RWPE2 (cell line): ENCODE data around the gene SEMA4C.

Experiments
- ATAC-seq: fragments of 200-7000 bp; cut with Tn5 transposase; 3 replicates; pipeline ENCODE4 v1.9.1; 2021; ENCODE audit warnings: low read depth
- DNase-seq: peaks from one replicate; pipeline ENCODE4 v3.0.0-alpha.2; 2020; ENCODE audit warnings: low spot score
- H3K27ac ChIP-seq: fragments of 450-650 bp; 2 replicates; pipeline ENCODE4 v1.5.1; 2017; ENCODE audit warnings: mild to moderate bottlenecking; ENCODE audit not compliant: poor library complexity, severe bottlenecking
- H3K27me3 ChIP-seq: fragments of 250-450 bp; sonication (Bioruptor Pico); 2 replicates; pipeline ENCODE4 v1.5.1; 2021; ENCODE audit warnings: mild to moderate bottlenecking, moderate library complexity; ENCODE audit not compliant: insufficient read depth, poor library complexity, severe bottlenecking
- H3K36me3 ChIP-seq: fragments of 250-450 bp; sonication (Bioruptor Pico); 2 replicates; pipeline ENCODE4 v1.5.1; 2020; ENCODE audit warnings: low read depth, mild to moderate bottlenecking, moderate library complexity
- H3K4me1 ChIP-seq: fragments of 250-450 bp; sonication (Bioruptor Pico); 2 replicates; pipeline ENCODE4 v1.5.1; 2021; ENCODE audit warnings: mild to moderate bottlenecking, moderate library complexity; ENCODE audit not compliant: insufficient read depth, poor library complexity, severe bottlenecking
- H3K4me3 ChIP-seq: fragments of 250-450 bp; sonication (Bioruptor Pico); 2 replicates; pipeline ENCODE4 v1.5.1; 2021; ENCODE audit warnings: mild to moderate bottlenecking, moderate library complexity; ENCODE audit not compliant: severe bottlenecking
- H3K9me3 ChIP-seq: fragments of 250-450 bp; sonication (Bioruptor Pico); 2 replicates; pipeline ENCODE4 v1.5.1; 2021; ENCODE audit warnings: mild to moderate bottlenecking, moderate library complexity; ENCODE audit not compliant: severe bottlenecking
- TF ChIP-seq, protein P1 (sequence below): fragments of 450-650 bp; IDR thresholded peaks from one replicate; pipeline ENCODE4 v1.5.1; 2017; ENCODE audit warnings: mild to moderate bottlenecking, moderate library complexity; ENCODE audit not compliant: poor library complexity, severe bottlenecking

The SEMA4C gene

DNA sequence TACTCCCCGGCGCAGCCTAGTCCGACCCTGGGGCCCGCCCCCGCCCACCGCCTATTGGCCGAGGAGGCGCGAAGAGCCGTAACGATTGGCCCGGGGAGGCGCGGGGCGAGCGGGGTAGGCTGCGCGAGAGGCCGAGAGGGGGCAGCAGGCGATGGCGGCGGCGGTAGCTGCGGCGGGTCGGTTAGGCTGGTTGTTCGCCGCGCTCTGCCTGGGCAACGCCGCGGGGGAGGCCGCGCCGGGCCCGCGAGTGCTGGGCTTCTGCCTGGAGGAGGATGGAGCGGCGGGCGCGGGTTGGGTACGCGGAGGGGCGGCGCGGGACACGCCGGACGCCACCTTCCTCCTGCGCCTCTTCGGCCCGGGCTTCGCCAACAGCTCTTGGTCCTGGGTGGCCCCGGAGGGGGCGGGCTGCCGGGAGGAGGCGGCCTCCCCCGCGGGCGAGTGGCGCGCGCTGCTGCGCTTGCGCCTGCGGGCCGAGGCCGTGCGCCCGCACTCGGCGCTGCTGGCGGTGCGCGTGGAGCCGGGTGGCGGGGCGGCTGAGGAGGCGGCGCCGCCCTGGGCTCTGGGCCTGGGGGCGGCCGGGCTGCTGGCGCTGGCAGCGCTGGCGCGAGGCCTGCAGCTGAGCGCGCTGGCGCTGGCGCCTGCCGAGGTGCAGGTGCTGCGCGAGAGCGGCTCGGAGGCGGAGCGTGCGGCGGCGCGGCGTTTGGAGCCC, 53.6 kb downstream of the SEMA4C start, which contains the start of gene CNNM3:
Gene CNNM3, plus strand, starts transcription at position 142 of the 709 bp plus-strand sequence. Its CDS starts 10 bp downstream, at position 152.
- peak; percentile 95 for DNase-seq
- Histone ChIP-seq H3K9me3 (no peaks in the 10 kb centered on the region), H3K4me1 (no peaks in the 10 kb centered on the region), H3K27me3 (no peaks in the 10 kb centered on the region), H3K36me3 (no peaks in the 10 kb centered on the region), H3K4me3 (peak within 1 kb of the TSS; percentile 69), H3K27ac (peak within 1 kb of the TSS; percentile 42)
- TF ChIP-seq, protein P1, sequence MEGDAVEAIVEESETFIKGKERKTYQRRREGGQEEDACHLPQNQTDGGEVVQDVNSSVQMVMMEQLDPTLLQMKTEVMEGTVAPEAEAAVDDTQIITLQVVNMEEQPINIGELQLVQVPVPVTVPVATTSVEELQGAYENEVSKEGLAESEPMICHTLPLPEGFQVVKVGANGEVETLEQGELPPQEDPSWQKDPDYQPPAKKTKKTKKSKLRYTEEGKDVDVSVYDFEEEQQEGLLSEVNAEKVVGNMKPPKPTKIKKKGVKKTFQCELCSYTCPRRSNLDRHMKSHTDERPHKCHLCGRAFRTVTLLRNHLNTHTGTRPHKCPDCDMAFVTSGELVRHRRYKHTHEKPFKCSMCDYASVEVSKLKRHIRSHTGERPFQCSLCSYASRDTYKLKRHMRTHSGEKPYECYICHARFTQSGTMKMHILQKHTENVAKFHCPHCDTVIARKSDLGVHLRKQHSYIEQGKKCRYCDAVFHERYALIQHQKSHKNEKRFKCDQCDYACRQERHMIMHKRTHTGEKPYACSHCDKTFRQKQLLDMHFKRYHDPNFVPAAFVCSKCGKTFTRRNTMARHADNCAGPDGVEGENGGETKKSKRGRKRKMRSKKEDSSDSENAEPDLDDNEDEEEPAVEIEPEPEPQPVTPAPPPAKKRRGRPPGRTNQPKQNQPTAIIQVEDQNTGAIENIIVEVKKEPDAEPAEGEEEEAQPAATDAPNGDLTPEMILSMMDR = peak; percentile 42
- peak; percentile 96 for ATAC-seq

DNA sequence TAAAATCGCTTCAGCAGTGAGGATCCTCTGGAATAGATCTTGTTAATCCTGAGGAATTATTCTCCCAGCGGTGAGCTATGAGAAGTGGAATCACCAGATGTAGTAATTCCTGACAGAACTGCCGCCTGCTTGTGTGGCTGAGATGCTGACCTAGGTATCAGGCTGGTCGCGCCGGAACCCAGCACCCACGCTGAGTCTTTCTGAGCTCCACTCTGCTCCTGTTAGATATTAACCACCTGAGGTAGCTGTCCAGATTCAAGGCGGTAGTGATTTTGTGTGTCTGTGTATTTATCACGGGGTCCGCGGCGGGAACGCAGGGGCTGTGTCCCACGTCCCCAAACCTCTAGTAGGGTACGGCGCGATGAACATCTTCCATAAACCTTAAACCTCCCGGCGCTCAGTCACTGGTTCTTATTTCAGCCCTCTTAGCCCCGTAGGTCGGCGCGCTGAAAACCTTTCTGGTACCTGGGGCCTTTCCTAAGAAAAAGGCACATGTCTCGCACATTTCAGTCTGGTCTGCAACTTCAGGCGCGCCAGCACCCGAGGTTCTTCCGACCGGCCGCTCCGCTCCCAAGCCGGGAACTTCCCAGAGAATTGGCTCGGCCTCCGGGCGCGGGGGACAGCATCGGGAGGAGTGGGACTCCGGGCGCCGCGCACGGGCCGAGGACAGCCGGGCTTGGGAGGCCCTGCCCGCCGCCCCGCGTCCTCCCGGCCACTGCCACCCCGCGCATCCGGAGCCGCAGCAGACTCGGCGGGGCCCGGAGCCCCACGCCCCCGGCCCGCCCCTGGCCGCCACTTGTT, 54.4 kb downstream of the SEMA4C start:
- Histone ChIP-seq H3K27me3 (no peaks in the 10 kb centered on the region), H3K27ac (peak overlapping the region; percentile 42)
- no peak for DNase-seq

DNA sequence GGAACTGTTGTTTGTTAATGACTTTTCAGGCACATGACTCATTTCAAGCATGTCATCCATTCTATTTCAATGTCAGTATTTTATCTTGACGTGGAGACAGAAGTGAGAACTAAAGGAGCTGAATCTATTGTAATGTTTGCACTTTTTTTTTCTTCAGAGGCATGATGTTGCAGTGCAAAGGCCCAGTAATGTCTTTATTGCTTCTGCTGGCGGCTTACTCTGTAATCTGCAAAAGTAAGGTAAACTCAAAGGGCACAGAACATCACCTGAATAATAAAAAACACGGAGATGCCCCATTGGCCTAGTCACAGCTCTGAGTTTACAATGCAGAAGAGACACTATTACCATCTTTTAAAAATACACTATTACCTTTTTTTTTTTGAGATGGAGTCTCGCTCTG, 56.2 kb downstream of the SEMA4C start:
- DNase-seq = no peak
- Histone ChIP-seq H3K4me1 (no peaks in the 10 kb centered on the region), H3K27me3 (no peaks in the 10 kb centered on the region), H3K27ac (no peak overlapping the region), H3K9me3 (no peaks in the 10 kb centered on the region), H3K4me3 (no peak overlapping the region), H3K36me3 (no peaks in the 10 kb centered on the region)
- no peak for ATAC-seq
- TF ChIP-seq, protein P1 = no peak

More for the DNA sequence above, 54.4 kb downstream of the SEMA4C start:
- Histone ChIP-seq H3K9me3 (no peaks in the 10 kb centered on the region), H3K4me3 (peak overlapping the region; percentile 69), H3K36me3 (no peaks in the 10 kb centered on the region), H3K4me1 (no peaks in the 10 kb centered on the region)
- no peak; the same call in 2 of the 3 replicates for ATAC-seq
- TF ChIP-seq, protein P1 = no peak

DNA sequence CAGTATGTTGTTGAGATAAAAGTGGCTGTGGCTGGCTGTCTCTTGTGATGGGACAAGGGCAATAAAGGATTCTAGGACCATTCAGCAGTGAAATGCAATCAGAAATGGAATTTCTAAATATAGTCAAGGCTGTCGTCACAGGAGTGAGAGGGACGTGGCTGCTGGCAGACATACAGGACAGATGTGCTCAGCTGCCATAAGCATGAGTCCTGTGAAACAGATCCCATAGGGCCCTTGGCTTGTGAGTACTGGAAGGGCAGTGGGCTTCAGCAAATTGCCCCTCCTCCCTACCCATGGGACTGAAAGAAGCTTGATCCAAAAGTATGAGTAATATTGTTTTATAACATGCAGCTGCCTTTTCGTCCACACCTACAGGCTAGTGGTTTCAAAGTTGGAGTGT, 58.0 kb downstream of the SEMA4C start:
- TF ChIP-seq, protein P1 = no peak
- Histone ChIP-seq H3K27ac (no peak overlapping the region), H3K4me3 (no peak overlapping the region), H3K27me3 (no peaks in the 10 kb centered on the region), H3K36me3 (no peaks in the 10 kb centered on the region), H3K4me1 (no peaks in the 10 kb centered on the region), H3K9me3 (no peaks in the 10 kb centered on the region)
- DNase-seq (no peak), ATAC-seq (no peak)
